Thyroid gland (tissue), 4 donors: ENCODE measurements around the gene GFOD1.

Experiments
- CTCF ChIP-seq, 6 experiments: fragments of 200-600 bp in 3 of 6; fragments of 450-650 bp in 3 of 6; sonication (generic) in 3 of 6; IDR thresholded peaks; one replicate each; pipeline ENCODE4 v1.5.1; 2016 to 2019; ENCODE audit warnings: antibody characterized with exemption in 6 of 6, mild to moderate bottlenecking in 2 of 6, inconsistent platforms in 1 of 6, moderate library complexity in 1 of 6
- POLR2A ChIP-seq, 2 donors: fragments of 450-650 bp; IDR thresholded peaks; one replicate each; pipeline ENCODE4 v1.6.1; 2017; ENCODE audit warnings: antibody characterized with exemption in 2 of 2, mild to moderate bottlenecking in 2 of 2, moderate library complexity in 1 of 2

- TF ChIP-seq POLR2A (IDR thresholded peaks at IDR 0.05) (no peak), CTCF (IDR thresholded peaks at IDR 0.05) (no peak)
Observed at GRCh38 chr6:13465734-13466133, 21.7 kb downstream of the GFOD1 start.
